Epithelial cell of esophagus (primary cell): ENCODE measurements around the gene CSNK1D.
A peak's percentile ranks its signal among the peaks of the same experiment; 100 is the strongest.

Source experiments
- DNase-seq: peaks from one replicate; pipeline ENCODE4 v3.0.0; 2010; ENCODE audit warnings: low read depth
- H3K4me3 ChIP-seq: 2 replicates; pipeline ENCODE4 v1.5.1; 2011; ENCODE audit warnings: mild to moderate bottlenecking, low read length, control low read depth
- TF ChIP-seq, protein P1 (sequence below): IDR thresholded peaks from 2 replicates; pipeline ENCODE4 v1.5.1; 2011; ENCODE audit warnings: low read depth, mild to moderate bottlenecking, low read length, control low read depth, inconsistent platforms; ENCODE audit not compliant: insufficient read depth; ENCODE audit errors: missing control alignments

Gene CSNK1D

DNA sequence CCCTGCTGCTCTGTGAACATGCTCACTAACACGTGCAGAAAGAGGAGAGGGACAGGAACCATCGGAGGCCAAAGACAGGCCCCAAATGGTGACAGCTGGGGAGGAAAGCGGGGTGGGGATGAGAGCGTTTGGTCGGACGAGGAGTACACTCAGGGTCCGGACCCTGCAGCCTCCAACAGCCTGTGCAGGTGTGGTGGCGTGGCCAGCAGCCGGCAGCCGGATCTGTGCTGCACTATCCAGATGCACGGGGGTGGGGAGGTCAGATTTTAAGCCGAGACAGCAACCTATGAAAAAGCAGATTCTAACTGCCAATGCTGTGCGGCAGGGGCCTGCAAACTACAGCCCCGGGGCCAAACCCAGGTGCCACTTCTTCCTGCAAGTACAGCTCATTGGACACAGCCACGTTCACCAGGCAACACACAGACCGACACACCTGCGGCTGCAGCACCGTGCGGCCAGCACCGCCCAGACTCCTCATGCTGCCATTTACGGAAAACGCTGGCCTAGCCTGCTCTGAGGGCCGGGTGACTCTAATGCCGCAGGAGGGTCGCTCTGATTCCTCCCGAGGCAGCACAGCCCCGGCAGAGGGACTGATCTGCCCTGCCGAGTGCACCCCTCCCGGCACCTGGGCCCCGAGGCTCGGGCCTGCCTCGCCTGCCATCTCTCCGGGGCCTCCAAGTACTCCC is 23.5 kb downstream of the CSNK1D start:
- TF ChIP-seq, protein P1, sequence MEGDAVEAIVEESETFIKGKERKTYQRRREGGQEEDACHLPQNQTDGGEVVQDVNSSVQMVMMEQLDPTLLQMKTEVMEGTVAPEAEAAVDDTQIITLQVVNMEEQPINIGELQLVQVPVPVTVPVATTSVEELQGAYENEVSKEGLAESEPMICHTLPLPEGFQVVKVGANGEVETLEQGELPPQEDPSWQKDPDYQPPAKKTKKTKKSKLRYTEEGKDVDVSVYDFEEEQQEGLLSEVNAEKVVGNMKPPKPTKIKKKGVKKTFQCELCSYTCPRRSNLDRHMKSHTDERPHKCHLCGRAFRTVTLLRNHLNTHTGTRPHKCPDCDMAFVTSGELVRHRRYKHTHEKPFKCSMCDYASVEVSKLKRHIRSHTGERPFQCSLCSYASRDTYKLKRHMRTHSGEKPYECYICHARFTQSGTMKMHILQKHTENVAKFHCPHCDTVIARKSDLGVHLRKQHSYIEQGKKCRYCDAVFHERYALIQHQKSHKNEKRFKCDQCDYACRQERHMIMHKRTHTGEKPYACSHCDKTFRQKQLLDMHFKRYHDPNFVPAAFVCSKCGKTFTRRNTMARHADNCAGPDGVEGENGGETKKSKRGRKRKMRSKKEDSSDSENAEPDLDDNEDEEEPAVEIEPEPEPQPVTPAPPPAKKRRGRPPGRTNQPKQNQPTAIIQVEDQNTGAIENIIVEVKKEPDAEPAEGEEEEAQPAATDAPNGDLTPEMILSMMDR = no peak
- no peak overlapping the region for H3K4me3 ChIP-seq
- DNase-seq = no peak

DNA sequence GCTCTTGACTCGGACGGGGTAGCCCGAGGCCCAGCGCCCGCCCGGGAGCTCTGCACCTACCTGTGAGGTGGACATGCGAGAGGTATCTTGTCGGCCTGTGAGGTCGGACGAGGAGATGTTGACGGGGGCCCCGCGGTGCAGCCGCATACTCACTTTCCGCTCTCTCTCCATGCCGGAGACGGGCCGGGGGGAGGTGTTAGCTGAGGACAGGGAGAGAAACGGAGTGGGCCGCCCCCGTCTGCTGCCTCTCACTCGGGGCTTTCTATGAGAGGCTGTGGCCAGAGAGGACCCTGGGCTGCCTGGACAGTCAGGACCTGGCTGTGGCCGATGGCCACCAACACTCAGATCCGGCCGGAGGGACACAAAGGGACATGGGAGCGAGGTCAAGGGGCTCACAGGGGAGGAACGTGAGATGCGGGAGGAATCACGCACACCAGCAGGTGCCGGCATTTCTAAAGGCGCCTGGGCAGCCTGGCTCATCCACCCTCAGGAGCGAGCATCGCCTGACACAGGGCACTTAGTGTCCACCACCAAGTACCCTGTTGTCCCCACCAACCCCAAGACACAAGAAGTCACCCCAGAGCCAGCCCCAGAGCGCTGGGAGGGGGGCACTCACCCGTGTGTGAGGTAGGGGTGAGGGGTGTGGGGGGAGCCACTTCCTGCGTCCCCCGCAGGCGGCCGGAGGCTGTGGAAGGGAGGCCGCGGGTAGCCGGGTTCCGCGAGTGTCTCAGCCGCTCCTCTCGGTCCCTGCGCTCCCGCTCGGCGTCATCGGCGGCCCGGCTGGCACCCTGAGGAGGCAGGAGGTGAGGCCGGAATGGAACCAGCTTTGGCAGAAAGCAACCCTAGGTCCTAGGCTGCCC is 24.5 kb downstream of the CSNK1D start:
- TF ChIP-seq, protein P1 = no peak
- DNase-seq = no peak
- no peak overlapping the region for H3K4me3 ChIP-seq

DNA sequence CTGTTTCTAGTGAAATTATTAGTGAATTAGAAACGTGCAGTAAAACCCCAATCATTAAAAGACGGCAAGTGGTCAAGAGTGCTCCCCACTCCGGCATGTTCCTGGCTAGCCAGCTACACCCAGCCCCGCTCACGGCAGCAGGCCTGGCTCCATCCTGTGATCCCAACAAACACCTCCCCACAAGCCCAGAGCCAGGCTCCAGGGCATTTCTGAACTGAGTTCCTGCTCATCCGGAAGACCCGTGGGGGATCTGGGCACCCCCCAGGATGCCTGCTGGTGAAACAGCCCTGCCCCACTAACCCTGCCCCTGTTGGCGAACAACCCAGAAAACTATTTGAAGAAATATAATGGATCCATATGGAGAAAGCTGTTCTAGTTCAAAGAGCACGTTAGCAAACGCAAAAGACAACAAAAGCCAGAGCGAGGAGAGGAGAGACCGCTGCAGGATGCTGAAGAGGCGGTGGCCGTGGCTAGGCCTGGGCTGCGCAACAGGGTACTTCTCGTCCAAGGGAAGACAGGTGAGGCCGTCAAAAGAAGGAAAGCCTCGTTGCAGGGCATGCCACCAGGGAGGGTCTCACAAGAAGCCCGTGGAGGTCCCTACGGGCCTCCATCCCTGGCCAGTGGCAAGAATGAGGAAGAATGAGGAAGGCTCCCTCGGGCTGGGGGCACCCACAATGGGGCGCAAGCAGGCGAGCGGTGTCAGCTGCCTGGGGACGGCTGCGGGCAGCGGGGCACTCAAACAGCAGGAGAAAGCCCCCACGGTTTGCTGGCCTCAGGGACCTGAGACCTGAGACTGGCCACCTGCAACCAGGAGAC is 25.4 kb downstream of the CSNK1D start:
- no peak for DNase-seq
- no peak overlapping the region for H3K4me3 ChIP-seq
- TF ChIP-seq, protein P1 = no peak

DNA sequence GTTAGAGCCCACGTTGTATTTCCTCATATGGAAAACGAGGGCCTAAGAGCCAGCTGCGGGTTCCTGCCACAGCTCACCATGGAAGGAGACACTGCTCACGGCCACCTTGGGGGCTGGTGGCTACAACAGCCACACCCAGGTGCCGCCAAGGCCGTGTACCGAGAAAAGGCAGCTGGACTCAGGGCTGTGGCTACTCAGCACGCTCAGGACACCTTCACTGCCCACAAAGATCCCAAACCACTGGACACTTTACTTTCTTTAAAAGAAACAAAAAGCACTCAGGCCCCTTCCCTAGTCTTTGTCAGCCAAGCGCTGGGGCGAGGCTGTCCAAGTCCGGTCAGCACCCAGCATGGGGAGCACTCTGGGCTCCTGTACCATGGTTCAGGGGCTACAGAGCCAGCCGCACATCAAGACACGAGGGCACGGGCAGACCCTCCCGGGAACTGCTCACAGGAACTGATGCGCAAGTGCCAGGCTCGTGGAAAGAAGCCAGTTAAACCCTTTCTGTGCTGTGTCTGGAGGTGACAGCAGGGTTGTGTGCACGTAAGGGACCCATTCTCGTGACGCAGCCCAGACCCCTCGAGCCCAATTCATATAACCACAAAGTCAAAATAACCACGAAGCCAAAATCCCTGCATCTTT is 26.2 kb downstream of the CSNK1D start:
- H3K4me3 ChIP-seq = no peak overlapping the region
- TF ChIP-seq, protein P1 = no peak
- DNase-seq = no peak

DNA sequence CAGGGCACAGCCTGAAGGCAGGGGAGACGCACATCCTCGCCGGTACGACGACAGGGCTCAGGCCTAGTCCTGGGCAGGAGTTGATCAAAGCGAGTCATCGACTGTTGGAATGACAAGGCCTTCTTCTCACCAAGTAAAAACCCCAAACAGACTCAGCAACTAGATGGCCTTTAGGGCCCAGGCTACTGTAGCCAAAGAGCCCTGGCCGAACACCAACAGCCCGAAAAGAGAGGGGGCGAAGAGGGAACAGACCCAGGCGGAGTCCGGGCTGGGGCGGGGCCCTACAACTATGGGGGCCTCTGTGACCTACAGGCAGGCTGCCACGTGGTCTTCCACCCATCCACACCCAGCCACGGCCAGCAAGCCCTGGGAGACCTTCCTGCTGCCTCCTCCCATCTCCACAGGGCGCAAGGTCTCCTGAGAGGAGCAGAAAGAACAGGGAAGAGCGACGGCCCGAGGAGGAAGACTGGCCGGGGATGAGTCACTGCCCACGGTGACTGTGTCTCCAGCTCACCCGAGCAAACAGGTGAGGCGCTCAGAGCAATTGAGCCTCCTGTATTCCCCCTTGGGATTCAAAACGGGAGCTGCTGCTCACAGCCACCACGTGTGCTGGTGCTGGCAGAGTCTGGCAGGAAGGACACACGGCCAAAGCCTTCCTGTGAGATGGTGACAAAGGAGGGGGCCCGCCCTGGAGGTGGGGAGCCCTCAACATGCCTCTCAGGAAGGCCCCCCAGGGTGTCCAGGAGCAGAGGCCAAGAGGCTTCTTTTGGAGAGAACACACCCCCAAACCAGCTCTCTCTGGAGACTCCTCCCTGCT is 26.9 kb downstream of the CSNK1D start:
- peak; percentile 95 for DNase-seq
- no peak overlapping the region for H3K4me3 ChIP-seq

More for the DNA sequence above, 26.9 kb downstream of the CSNK1D start:
- TF ChIP-seq, protein P1 = no peak
